ENCODE data around the gene HNF1B.

The HNF1B gene

DNA sequence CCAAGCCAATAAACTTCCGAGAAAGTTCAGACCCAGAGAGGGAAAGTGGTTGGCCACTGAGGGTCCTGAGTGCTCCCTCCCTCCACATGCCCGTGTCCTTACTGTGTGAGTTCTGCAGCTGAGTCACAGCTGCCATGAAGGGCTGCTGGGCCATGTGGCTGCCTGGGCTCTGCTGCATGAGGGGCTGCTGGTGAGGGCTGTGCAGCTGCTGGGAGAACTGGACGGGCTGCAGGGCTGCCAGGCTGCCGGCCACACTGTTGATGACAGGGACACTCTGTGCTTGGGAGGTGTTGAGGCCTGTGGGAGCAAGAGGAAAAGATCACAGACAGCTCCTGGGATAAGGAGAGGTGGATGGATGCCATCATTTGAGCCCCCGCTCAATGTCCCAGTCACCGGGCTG is 44.0 kb downstream of the HNF1B start:
- DNase-seq (ENCODE audit: low read depth): no peak
- H3K4me3 ChIP-seq (ENCODE audit: low read depth, low read length): no peak overlapping the region
- TF ChIP-seq, protein P1, sequence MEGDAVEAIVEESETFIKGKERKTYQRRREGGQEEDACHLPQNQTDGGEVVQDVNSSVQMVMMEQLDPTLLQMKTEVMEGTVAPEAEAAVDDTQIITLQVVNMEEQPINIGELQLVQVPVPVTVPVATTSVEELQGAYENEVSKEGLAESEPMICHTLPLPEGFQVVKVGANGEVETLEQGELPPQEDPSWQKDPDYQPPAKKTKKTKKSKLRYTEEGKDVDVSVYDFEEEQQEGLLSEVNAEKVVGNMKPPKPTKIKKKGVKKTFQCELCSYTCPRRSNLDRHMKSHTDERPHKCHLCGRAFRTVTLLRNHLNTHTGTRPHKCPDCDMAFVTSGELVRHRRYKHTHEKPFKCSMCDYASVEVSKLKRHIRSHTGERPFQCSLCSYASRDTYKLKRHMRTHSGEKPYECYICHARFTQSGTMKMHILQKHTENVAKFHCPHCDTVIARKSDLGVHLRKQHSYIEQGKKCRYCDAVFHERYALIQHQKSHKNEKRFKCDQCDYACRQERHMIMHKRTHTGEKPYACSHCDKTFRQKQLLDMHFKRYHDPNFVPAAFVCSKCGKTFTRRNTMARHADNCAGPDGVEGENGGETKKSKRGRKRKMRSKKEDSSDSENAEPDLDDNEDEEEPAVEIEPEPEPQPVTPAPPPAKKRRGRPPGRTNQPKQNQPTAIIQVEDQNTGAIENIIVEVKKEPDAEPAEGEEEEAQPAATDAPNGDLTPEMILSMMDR (IDR thresholded peaks at IDR 0.05; ENCODE audit: control insufficient read depth, extremely low read depth, insufficient read depth): no peak

DNA sequence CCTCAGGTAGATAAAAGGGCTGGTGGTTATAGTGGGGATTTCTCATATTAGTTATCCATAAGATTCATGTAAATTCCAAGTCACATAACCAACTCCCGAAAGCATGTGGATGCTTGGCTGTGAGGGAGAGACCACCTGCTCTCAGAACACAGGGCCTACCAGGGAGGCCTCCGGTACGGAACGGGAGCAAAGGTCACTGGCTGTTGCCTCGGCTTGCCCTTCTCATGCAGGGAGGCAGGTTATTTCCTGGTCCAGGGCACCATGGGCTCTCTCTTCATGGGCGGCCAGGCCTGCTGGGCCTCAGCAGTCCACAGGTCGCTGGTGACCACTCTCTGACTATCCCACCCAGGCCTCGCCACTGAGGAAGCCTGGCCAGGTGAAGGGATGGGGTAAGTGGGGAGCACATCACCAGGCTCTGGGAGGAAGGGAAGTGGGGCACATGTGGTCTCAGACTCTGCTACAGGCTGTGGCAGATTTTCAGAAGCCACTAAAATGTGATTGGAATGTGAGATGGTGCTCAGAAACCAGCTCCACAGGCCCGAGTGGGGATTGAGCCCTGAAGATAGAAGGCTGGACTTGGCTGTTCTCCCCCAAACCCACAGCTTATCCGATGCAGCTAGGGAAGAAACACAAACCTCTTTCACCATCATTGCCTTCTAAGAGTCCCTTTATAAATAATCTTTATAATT is 45.4 kb downstream of the HNF1B start:
- no peak for DNase-seq (ENCODE audit: low read depth)
- H3K4me3 ChIP-seq (ENCODE audit: low read depth, low read length): no peak overlapping the region
- TF ChIP-seq, protein P1 (IDR thresholded peaks at IDR 0.05; ENCODE audit: control insufficient read depth, extremely low read depth, insufficient read depth): no peak

- TF ChIP-seq, protein P1 (IDR thresholded peaks at IDR 0.05; ENCODE audit: control insufficient read depth, extremely low read depth, insufficient read depth): no peak
- DNase-seq (ENCODE audit: low read depth): no peak
Measured at GRCh38 chr17:37698911-37699255, 46.0 kb downstream of the HNF1B start.

DNA sequence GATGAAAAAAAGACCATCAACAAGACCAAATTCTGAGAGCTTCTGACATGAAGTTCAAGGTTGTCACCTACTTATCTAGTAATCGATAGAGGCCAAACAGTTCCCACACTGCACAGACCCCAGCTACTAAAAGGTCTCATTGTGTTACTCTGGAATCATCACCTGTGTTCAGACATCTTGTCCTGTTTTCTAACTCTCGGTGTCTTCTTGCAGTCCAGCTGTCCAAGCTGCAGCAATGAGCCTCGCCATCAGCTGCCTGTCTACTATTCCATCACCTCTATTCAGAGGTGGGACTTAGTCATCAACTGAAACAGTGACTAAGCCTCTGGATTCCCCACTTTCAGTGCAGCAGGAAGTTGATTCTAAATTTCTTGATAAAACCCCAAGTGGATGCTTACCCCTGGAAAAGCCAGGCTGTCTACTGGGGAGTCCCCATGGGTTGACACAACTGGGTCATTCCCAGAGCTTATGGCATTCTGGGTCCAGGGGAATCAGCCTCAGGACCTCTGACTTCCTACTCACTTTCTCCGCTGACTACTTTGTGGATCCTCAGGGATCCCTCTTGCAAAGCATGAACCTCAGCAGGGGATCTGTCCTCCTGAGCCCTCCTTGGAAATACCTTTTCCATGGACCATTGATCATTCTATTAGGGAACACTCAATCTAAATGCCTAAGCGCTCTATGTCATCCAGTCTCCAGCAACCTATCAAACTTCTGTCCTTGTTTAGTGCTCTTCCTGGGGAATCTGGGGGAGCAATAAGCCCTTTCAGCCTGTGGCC is 46.5 kb downstream of the HNF1B start:
- no peak overlapping the region for H3K4me3 ChIP-seq (ENCODE audit: low read depth, low read length)
- TF ChIP-seq, protein P1 (IDR thresholded peaks at IDR 0.05; ENCODE audit: control insufficient read depth, extremely low read depth, insufficient read depth): no peak
- DNase-seq (ENCODE audit: low read depth): no peak

More at GRCh38 chr17:37698911-37699255, 46.0 kb downstream of the HNF1B start:
- no peak overlapping the region for H3K4me3 ChIP-seq (ENCODE audit: low read depth, low read length)

- TF ChIP-seq, protein P1 (IDR thresholded peaks at IDR 0.05; ENCODE audit: control insufficient read depth, extremely low read depth, insufficient read depth): no peak
- H3K4me3 ChIP-seq (ENCODE audit: low read depth, low read length): no peak overlapping the region
- DNase-seq (ENCODE audit: low read depth): no peak
Measured at GRCh38 chr17:37697381-37697780, 47.5 kb downstream of the HNF1B start.

- DNase-seq (ENCODE audit: low read depth): no peak
- TF ChIP-seq, protein P1 (IDR thresholded peaks at IDR 0.05; ENCODE audit: control insufficient read depth, extremely low read depth, insufficient read depth): no peak
- H3K4me3 ChIP-seq (ENCODE audit: low read depth, low read length): no peak overlapping the region
Measured at GRCh38 chr17:37696366-37696765, 48.5 kb downstream of the HNF1B start.

Data from LNCaP clone FGC (cell line).